G401 (cell line): ENCODE results near the gene RGP1. TPM values are rescaled to one million over a fixed set of nuclear protein-coding genes. Genes with fewer than 3 reads are reported as not detected.

ENCODE experiments used
- DNase-seq: peaks from one replicate; pipeline ENCODE4 v3.0.0-alpha.2; 2015; ENCODE audit warnings: low spot score
- in situ Hi-C: cut with HindIII; loops from 2 replicates; pipeline ENCODE4 v1.10.0; 2016; ENCODE audit warnings: low sequenced_read_pairs, mixed read lengths
- total RNA-seq: library from RNA; depleted of rRNA; stranded (reverse); fragments of >200 nt; shearing (Covaris generic); gene quantifications from 2 replicates; pipeline ENCODE4 v1.2.3, GENCODE V29; 2014; rRNA removed

Gene RGP1
- total RNA-seq, 1 experiment from 2014 or later, result 15.0 TPM

- peak; percentile 50 for DNase-seq
- in situ Hi-C loops, result no loop called here
Observed at GRCh38 chr9:35792024-35792813, 43.1 kb downstream of the RGP1 start.

DNA sequence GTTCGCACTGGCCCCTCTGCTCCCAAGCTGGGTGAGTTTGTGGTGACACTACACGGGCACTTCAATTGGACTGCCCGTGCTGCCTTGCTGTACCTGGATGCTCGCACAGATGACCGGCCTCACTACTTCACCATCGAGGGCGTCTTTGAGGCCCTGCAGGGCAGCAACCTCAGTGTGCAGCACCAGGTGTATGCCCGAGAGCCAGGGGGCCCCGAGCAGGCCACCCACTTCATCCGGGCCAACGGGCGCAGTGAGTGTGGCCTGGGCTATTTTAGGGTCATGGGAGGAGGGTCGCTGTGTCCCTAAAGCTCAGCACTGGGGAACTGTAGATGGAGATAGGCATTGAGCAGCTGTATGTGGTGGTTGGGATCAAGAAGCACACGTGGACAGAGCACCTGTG, 43.7 kb downstream of the RGP1 start:
- no peak for DNase-seq
- in situ Hi-C loops, result no loop called here

GRCh38 chr9:35793461-35793860, 44.4 kb downstream of the RGP1 start:
- no peak for DNase-seq
- in situ Hi-C loops, result no loop called here

- in situ Hi-C loops, result no loop called here
- DNase-seq, result no peak
Observed at GRCh38 chr9:35795695-35796094, 46.6 kb downstream of the RGP1 start.

- in situ Hi-C loops, result no loop called here
- no peak for DNase-seq
Observed at GRCh38 chr9:35797311-35798109, 48.4 kb downstream of the RGP1 start.

DNA sequence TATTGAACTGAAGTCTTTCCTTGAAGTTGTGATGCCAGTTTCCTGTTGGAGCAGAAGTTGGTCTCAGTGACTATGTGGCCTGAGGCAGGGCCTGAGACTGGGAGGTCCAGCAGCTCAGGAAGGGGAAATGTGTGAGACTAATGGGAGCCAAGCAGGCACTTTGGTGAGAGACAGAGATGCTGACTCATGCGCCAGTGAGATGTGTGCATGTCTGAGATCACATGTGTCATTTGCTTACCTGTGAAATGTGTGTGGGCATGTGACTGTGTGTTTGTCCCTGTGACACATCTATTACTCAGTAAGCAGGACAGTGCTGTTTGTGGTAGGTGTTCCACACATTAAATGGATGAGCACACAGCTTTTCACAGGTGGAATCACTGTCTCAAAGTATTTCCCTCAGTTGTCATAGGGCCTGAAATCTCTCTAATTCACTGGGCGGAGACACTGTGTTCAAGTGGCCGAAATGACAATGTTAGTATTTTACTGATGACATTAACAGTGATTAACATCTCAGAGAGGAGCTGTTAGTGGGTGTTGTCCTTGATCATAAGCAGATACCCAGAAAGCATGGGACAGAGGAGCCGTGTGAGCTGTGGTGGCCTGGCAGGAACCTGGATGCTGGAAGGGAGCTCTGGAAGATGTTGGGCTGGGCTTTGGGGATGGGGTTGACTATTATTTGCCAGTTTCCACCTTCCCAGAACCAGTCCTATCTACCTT, 49.7 kb downstream of the RGP1 start:
- in situ Hi-C loops, result no loop called here
- DNase-seq, result no peak

- in situ Hi-C loops, result no loop called here
- no peak for DNase-seq
Observed at GRCh38 chr9:35800530-35800929, 51.4 kb downstream of the RGP1 start.

GRCh38 chr9:35801328-35802128, 52.4 kb downstream of the RGP1 start:
- in situ Hi-C loops, result no loop called here
- DNase-seq, result no peak

GRCh38 chr9:35806101-35806500, 57.0 kb downstream of the RGP1 start:
- DNase-seq, result no peak
- in situ Hi-C loops, result no loop called here

Other genes with a start within 250 kb of the RGP1 start
- gene TESK1, start 144.0 kb upstream of the RGP1 start, total RNA-seq, result 8.0 and 9.9 TPM in 2 replicates
- gene CD72, start 130.9 kb upstream of the RGP1 start, total RNA-seq, result 2.4 TPM in 1 of 2 replicates, not detected in the other
- gene SIT1, start 98.4 kb upstream of the RGP1 start, total RNA-seq, result not detected in 2 replicates
- 4,372 and 15,582 TPM in 2 replicates for gene RMRP, start 91.3 kb upstream of the RGP1 start, total RNA-seq
- gene CCDC107, start 91.0 kb upstream of the RGP1 start, total RNA-seq, result 7.6 and 19.3 TPM in 2 replicates
- gene ARHGEF39, start 84.1 kb upstream of the RGP1 start, total RNA-seq, result 12.3 and 12.4 TPM in 2 replicates
- gene CA9, start 75.4 kb upstream of the RGP1 start, total RNA-seq, result 0.86 TPM in 1 of 2 replicates, not detected in the other
- 439 and 442 TPM in 2 replicates for gene TPM2, start 59.4 kb upstream of the RGP1 start, total RNA-seq
- gene TLN1, start 17.1 kb upstream of the RGP1 start, total RNA-seq, result 146 and 195 TPM in 2 replicates
- gene CREB3, start 16.6 kb upstream of the RGP1 start, total RNA-seq, result 40.3 and 46.0 TPM in 2 replicates
- gene GBA2, start 59 bp upstream of the RGP1 start, total RNA-seq, result 37.2 and 48.6 TPM in 2 replicates
- gene MSMP, start 5.0 kb downstream of the RGP1 start, total RNA-seq, result not detected in 2 replicates
- gene NPR2, start 42.3 kb downstream of the RGP1 start, total RNA-seq, result 0.07 and 0.86 TPM in 2 replicates
- 2.1 and 2.4 TPM in 2 replicates for gene SPAG8, start 63.0 kb downstream of the RGP1 start, total RNA-seq
- 32.3 and 55.8 TPM in 2 replicates for gene HINT2, start 65.8 kb downstream of the RGP1 start, total RNA-seq
- gene FAM221B, start 79.4 kb downstream of the RGP1 start, total RNA-seq, result not detected in 2 replicates
- 1.2 and 2.5 TPM in 2 replicates for gene TMEM8B, start 79.9 kb downstream of the RGP1 start, total RNA-seq
- not detected in 2 replicates for gene OR13J1, start 121.1 kb downstream of the RGP1 start, total RNA-seq
- not detected in 2 replicates for gene HRCT1, start 156.9 kb downstream of the RGP1 start, total RNA-seq
- gene SPAAR, start 160.2 kb downstream of the RGP1 start, total RNA-seq, result 2.6 and 3.5 TPM in 2 replicates
- not detected in 2 replicates for gene OR2S2, start 208.9 kb downstream of the RGP1 start, total RNA-seq